HG02840 (cell line): ENCODE measurements around the gene DNAH1.

Experiments used
- ATAC-seq: cut with Tn5 transposase; IDR thresholded peaks from one replicate; pipeline ENCODE4 v1.9.1; 2021; ENCODE audit warnings: mild to moderate bottlenecking, moderate library complexity, moderate number of reproducible peaks; ENCODE audit not compliant: unreplicated experiment, low FRiP score

Gene DNAH1

GRCh38 chr3:52401021-52401420 is 84.9 kb downstream of the DNAH1 start:
- ATAC-seq, result no peak

DNA sequence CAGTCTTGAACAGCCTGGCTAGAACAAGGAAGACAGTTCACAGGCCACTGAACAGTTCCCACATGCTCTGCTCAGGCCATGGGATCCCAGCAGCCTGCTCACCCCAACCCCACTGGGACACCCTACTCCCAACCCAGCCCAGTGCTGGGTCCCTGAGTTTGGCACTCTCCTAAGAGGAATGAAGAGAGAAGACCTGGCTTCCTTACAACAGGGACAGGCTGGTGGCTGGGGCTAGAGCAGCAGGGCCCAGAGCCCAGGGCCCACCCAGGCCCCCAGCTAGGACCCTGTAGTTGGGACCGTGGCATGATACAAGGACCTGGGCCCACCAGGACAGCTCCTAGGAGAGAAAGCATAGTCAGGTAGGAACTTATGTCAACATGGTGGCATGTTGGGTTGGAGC is 85.4 kb downstream of the DNAH1 start:
- ATAC-seq, result no peak

GRCh38 chr3:52402101-52402521 is 86.0 kb downstream of the DNAH1 start:
- ATAC-seq, result no peak

- ATAC-seq, result no peak
Observed at GRCh38 chr3:52402706-52403270, 86.7 kb downstream of the DNAH1 start.

GRCh38 chr3:52403271-52403841 is 87.2 kb downstream of the DNAH1 start:
- no peak for ATAC-seq

DNA sequence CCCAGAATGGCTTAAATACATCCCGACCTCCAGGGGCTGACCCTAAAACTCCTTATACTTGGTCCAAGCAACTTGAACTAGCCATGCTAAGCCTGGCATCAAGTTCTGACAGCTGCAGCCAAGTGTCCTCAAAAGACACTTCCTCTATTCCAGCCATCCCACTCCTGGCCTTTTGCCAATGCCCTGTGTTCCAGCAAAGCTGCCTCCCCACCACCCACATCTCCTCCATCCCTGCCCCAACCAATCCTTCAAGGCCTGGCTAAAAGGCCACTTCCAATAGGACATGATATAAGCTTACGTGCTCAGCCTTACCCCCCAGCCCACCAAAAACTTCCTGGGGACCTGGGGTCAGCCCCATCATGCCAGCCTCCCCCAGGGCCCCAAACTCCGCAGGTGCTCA is 87.8 kb downstream of the DNAH1 start:
- ATAC-seq, result no peak

GRCh38 chr3:52404391-52404790 is 88.3 kb downstream of the DNAH1 start:
- no peak for ATAC-seq

- ATAC-seq, result no peak
Observed at GRCh38 chr3:52405066-52405465, 88.9 kb downstream of the DNAH1 start.

DNA sequence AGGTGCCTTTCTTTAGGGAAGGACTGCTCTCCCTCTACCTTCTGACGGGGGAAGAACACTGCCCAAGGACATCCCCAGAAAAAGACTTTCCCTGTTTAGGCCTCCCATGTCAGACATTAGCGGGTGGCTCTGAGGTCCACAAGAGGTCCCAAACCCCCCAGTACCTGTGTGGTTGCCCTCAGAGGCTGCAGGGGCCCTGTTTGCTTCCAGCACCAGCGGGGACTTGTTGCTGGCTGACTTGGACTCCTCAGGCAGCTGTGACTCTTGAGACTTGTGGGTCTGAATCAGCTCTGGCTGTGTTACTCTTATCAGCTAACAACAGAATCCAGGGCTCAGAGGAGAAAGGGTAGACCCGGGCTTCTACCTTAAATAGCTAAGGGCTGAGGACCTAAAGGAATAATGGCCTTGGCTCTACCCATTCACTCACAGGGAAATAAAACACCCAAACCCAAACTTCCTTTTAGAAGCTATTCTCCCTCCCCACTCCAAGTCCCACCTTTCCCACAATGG is 89.5 kb downstream of the DNAH1 start:
- ATAC-seq, result no peak

DNA sequence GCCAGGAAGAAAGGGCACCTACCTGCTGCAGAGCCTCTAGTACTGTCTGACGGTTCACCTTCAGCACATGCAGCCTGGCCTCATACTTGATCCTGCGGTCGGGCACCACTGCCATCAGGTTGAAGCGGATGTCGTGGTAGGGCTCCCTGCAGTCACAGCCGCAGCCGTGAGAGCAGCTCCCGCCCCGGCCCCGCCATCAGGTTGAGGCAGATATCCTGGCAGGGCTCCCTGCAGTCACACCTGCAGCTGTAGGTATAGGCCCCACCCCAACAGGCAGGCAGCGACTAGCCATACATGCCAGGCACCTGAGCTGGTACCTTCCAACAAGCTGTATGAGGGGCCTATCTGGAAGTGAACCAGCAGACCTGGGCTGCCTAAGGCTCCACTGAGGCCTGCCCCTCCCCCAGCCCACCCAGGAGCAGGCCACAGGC is 90.1 kb downstream of the DNAH1 start:
- no peak for ATAC-seq

- no peak for ATAC-seq
Observed at GRCh38 chr3:52406791-52407510, 90.8 kb downstream of the DNAH1 start.

- ATAC-seq, result no peak
Observed at GRCh38 chr3:52407779-52408178, 91.7 kb downstream of the DNAH1 start.

GRCh38 chr3:52408466-52408865 is 92.3 kb downstream of the DNAH1 start:
- ATAC-seq, result no peak

GRCh38 chr3:52415800-52416199 is 99.7 kb downstream of the DNAH1 start:
- no peak for ATAC-seq

DNA sequence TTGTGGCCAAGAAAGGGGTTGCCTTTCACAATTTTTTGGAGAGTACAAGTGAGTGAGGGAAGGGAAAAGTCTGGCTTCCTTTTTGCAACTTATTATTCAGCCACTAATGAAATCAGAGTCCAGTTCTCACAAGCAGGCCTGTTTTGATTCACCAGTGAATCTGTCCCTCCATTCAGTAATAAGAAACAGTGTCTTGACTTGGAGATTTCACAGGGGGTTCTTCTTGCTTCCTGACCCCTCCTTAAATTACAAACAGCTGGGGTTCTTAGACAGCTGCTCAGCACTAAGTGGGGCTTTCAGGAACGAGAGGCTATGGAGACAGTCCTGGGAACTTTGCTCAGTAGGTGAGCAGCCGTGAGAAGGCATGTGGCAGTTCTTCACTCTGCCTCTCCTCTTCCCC is 104.3 kb downstream of the DNAH1 start:
- no peak for ATAC-seq

GRCh38 chr3:52422669-52423068 is 106.5 kb downstream of the DNAH1 start:
- no peak for ATAC-seq

DNA sequence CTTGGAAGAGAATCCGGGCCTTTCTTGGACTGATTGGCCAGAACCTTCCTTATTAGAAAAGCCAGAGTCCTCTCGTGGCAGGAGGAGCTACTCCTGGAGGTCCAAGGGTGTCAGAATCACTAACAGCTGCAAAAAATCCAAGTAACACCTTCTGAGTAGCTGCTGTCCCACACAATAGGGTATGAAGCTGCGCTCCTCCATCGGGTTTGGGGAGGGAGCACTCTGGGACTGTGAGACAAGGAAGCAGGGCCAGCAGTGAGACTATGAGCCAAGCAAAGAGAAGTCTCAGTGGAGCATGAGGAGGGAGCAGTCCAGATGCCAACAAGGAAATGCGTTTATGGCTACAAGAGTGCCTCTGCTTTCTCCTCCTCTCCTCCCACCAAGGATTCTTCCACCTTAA is 107.1 kb downstream of the DNAH1 start:
- no peak for ATAC-seq

- ATAC-seq, result no peak
Observed at GRCh38 chr3:52428151-52429005, 112.3 kb downstream of the DNAH1 start.

DNA sequence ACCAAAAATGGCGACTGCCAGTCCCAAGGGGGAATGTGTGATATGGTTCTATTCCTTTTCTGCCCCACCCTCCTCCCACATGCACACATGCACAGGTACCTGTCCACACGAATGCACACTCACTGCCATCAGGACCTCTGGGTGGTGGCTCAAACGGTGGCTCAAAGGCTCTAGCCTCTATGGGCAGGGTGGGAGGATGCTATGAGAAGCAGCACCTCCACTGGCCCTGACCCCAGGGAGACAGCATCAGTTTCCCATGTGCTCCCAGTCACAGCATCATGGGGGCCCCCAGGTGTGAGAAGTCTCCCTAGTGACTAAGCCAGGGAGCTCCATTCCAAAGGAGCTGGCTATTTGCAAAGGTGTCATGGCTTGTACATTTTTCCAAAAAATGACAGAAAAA is 112.9 kb downstream of the DNAH1 start:
- ATAC-seq, result no peak

GRCh38 chr3:52429779-52430415 is 113.8 kb downstream of the DNAH1 start:
- ATAC-seq, result no peak
